T-helper 17 cell (primary cell): Measurements from ENCODE around the gene PKN1. TPM values are rescaled to one million over a fixed set of nuclear protein-coding genes. Genes with fewer than 3 reads are reported as not detected.

Experiments used
- ATAC-seq: fragments of 150-1000 bp; cut with Tn5 transposase; 2 replicates; pipeline ENCODE4 v1.10.0; 2021; ENCODE audit warnings: mild to moderate bottlenecking, moderate library complexity
- DNase-seq, 3 donors: peaks; one replicate each; pipeline versions ENCODE4 v3.0.0 to v3.0.0-alpha.2; 2020 to 2021
- H3K9me3 ChIP-seq: one replicate; pipeline ENCODE4 v1.7.0; 2013; ENCODE audit warnings: low read length, mild to moderate bottlenecking; ENCODE audit not compliant: control insufficient read depth, poor library complexity, severe bottlenecking
- H3K27ac Mint-ChIP-seq: one replicate; pipeline ENCODE4 v1.8.0; 2022; ENCODE audit warnings: mild to moderate bottlenecking, moderate library complexity, mixed read lengths
- H3K27me3 Mint-ChIP-seq: one replicate; pipeline ENCODE4 v1.8.0; 2022; ENCODE audit warnings: mixed read lengths
- H3K36me3 Mint-ChIP-seq: one replicate; pipeline ENCODE4 v1.8.0; 2022; ENCODE audit warnings: low read depth, mixed read lengths
- H3K4me1 Mint-ChIP-seq: one replicate; pipeline ENCODE4 v1.8.0; 2022; ENCODE audit warnings: mild to moderate bottlenecking, mixed read lengths
- H3K4me3 Mint-ChIP-seq: one replicate; pipeline ENCODE4 v1.8.0; 2022; ENCODE audit warnings: mild to moderate bottlenecking, moderate library complexity, mixed read lengths
- total RNA-seq, 4 donors: library from RNA in 2 of 4; stranded (reverse) in 2 of 4; gene quantifications; one replicate each; pipeline ENCODE4 v1.2.3 and lab custom pipeline; 2022 to 2026

The PKN1 gene
- total RNA-seq, 2 donors from 2014 or later: 163 to 202 TPM

DNA sequence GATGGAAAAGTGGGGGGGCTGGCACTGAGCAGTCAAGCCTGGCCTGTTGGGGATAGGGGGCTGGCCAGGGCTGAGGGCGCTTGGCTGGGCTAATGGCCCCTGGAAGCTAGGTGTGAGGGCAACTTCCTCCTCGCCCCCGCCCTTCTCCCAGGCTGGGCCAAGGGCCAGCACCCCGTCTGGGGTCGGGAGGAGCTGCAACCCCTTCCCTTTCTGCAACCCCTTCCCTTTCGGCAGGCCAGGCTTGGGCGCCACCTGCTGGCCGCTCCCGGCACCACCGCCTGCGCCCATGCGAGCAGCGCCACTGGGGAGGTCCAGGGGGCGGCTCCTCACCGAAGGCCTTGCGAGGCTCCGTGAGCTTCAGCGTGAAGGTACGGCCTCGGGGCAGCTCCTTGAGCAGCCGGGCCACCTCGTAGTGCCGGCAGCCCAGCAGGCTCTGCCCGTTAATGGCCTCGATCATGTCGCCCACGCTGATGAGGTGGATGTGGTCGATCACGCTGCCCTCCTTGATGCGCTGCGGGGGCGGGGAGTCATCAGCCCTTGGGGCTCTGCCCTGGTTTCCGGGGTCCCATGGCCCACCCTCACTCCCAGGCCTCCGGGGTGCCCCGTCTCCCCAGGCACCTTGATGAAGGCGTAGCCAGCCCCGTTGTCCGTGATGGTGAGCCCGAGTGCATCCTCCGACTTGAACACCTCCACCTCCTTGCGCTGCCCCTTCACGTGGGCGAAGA is 47.0 kb downstream of the PKN1 start:
- no peaks in the 10 kb centered on the region for H3K27me3 Mint-ChIP-seq
- peaks cover 7% of the 10 kb centered on the region for H3K36me3 Mint-ChIP-seq
- ATAC-seq: peak; percentile 67
- no peak overlapping the region for H3K4me3 Mint-ChIP-seq
- peak; percentile 51 to 76 (median 63) for DNase-seq
- no peak overlapping the region for H3K27ac Mint-ChIP-seq
- peaks cover 18% of the 10 kb centered on the region for H3K4me1 Mint-ChIP-seq
- H3K9me3 ChIP-seq: no peaks in the 10 kb centered on the region

DNA sequence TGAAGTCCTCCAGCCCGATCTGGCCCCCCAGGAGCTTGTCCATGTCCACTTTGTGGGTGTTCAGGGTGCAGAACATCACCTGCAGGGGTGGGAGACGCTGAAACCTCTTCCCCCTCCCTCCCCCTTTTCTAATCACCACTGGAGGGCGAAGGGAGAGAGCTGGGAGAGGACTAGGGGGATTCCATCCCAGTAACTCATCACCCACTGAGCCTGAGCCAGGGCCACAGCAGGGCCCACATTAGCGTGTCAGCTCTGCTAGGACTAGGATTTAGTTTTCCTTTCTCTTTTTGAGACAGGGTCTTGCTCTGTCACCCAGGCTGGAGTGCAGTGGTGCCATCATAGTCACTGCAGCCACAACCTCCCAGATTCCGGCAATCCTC is 47.6 kb downstream of the PKN1 start:
- peaks cover 14% of the 10 kb centered on the region for H3K4me1 Mint-ChIP-seq

GRCh38 chr19:14482172-14482941 is 49.3 kb downstream of the PKN1 start:
- H3K27me3 Mint-ChIP-seq: no peaks in the 10 kb centered on the region
- DNase-seq: no peak
- no peak overlapping the region for H3K27ac Mint-ChIP-seq
- no peak overlapping the region for H3K4me3 Mint-ChIP-seq
- peaks cover 7% of the 10 kb centered on the region for H3K4me1 Mint-ChIP-seq
- no peaks in the 10 kb centered on the region for H3K9me3 ChIP-seq
- peaks cover 5% of the 10 kb centered on the region for H3K36me3 Mint-ChIP-seq
- no peak for ATAC-seq

More for the DNA sequence above, 47.6 kb downstream of the PKN1 start:
- Mint-ChIP-seq H3K27me3 (no peaks in the 10 kb centered on the region), H3K27ac (no peak overlapping the region), H3K4me3 (no peak overlapping the region), H3K36me3 (peaks cover 7% of the 10 kb centered on the region)
- DNase-seq: no peak
- no peak for ATAC-seq
- H3K9me3 ChIP-seq: no peaks in the 10 kb centered on the region

DNA sequence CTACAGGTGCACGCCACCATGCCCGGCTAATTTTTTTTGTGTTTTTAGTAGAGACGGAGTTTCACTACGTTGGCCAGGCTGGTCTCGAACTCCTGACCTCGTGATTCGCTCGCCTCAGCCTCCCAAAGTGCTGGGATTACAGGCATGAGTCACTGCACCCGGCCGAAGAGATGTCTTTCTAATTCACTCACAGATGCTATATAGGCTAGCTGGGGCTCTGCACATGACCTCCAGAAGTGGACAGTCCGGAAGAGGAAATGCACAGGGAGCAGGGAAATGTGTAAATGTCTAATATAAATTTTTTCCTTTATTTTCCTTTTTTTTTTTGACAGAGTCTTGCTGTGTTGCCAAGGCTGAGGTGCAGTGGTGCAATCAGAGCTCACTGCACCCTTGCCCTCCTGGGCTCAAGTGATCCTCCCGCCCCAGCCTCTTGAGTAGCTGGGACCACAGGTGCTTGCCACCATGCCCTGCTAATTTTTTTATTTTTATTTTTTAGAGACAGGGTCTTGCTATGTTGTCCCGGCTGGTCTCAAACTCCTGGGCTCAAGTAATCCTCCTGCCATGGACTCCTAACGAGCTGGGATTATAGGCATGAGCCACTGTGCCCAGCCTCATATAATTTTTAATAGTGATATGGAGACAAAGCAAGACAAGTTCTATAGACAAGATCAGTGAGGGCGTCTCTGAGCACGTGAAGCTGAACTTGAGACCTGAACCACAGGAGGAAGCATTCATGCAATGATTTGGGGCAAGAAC is 54.4 kb downstream of the PKN1 start:
- no peaks in the 10 kb centered on the region for H3K27me3 Mint-ChIP-seq
- ATAC-seq: no peak
- H3K4me1 Mint-ChIP-seq: peaks cover 7% of the 10 kb centered on the region
- peak overlapping the region; percentile 37 for H3K27ac Mint-ChIP-seq
- no peak for DNase-seq
- no peaks in the 10 kb centered on the region for H3K9me3 ChIP-seq
- no peak overlapping the region for H3K4me3 Mint-ChIP-seq
- peaks cover 2% of the 10 kb centered on the region for H3K36me3 Mint-ChIP-seq

DNA sequence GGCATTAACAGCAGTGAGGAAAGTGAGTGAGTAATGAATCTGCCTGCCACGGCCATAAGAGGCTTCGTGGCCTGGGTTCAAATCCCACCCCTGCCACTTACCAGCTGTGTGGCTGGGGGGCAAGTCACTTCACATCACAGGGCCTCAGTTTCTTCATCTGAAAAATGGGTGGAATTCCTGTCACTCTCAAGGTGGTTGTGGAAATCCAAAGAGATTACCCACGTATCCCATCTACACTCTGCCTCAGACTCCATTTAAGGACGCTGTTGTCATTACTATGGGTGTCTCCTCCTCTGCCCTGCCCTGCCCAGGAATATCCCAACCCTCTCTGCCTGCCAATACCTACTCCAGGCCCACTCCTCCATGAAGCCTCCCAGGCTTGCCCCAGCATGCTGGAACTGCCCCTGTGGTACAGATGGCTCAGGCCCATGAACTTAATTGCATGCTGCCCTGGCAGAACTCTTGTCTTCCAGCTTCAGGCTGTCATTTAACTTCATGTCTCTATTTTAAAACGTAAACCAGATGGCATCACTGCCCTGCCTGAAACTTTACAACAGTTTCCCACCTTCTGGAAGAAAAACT is 59.7 kb downstream of the PKN1 start:
- Mint-ChIP-seq H3K36me3 (peaks cover 2% of the 10 kb centered on the region), H3K27me3 (no peaks in the 10 kb centered on the region), H3K27ac (peak overlapping the region; percentile 79), H3K4me3 (no peak overlapping the region), H3K4me1 (peaks cover 23% of the 10 kb centered on the region)
- no peaks in the 10 kb centered on the region for H3K9me3 ChIP-seq
- DNase-seq: no peak
- no peak for ATAC-seq

DNA sequence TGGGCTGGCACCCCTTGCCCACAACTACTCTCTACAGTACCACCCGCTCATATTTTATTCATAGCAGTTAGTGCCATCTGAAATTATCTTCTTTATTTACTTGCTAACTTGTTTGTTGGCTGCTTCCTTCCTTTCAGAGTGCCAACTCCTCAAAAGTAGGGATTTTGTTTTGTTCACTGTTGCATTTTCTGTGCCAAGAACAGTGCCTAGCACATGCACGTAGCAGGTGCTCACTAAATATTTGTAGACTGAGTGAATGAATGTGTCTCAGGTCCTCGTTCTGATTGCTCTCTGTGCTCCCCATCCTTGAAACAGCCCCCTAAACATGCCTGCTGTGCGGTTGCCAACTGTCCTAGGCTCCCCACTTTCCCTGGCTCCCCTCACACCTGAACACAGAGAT is 61.3 kb downstream of the PKN1 start:
- peak overlapping the region; percentile 45 for H3K27ac Mint-ChIP-seq

DNA sequence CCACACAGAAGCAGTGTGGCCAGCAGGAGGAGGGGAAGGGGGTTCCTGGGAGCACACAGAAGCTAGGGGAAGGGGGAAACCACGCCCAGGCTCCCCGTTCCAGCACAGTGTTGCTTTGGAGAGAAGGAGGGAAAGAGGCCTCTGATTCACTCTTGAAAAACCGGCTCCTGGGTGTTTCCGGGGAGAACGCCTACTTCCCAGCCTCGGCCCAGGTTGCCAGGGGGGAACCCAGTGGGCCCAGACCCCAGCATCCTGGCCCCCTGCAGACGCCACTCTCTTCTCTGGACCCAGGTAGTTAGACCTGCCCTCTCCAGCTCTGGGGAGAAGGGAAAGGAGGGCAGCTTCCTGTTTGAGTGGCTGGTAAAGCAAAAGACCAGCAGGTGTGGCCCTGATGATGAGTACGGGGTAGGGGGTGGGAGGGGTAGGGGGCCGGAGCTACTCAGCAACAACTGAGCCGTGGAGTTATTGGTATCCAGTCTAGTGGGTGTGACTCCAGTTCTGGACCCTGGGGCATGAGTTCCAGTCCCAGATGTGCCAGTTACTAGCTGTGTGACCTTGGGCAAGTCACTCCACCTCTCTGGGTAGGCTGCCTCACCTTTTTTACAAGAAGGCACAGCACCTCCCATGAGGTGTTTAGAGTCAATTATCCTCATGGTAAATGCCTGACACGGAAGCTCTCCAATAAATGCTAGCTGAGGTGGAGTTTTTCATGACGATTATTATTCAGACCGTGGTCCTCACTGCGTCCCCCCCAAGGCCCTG is 62.0 kb downstream of the PKN1 start:
- Mint-ChIP-seq H3K36me3 (peaks cover 2% of the 10 kb centered on the region), H3K4me1 (peaks cover 23% of the 10 kb centered on the region), H3K27me3 (no peaks in the 10 kb centered on the region), H3K27ac (peak overlapping the region; percentile 45), H3K4me3 (peak overlapping the region; percentile 88)
- DNase-seq (no peak), ATAC-seq (no peak)
- H3K9me3 ChIP-seq: no peaks in the 10 kb centered on the region

More for the DNA sequence above, 61.3 kb downstream of the PKN1 start:
- H3K4me3 Mint-ChIP-seq: peak overlapping the region; percentile 58
- peaks cover 23% of the 10 kb centered on the region for H3K4me1 Mint-ChIP-seq
- peaks cover 2% of the 10 kb centered on the region for H3K36me3 Mint-ChIP-seq
- no peaks in the 10 kb centered on the region for H3K9me3 ChIP-seq
- H3K27me3 Mint-ChIP-seq: no peaks in the 10 kb centered on the region
- ATAC-seq: no peak
- DNase-seq: no peak

GRCh38 chr19:14495672-14496028 is 62.5 kb downstream of the PKN1 start:
- Mint-ChIP-seq H3K27ac (no peak overlapping the region), H3K4me1 (peaks cover 23% of the 10 kb centered on the region), H3K27me3 (no peaks in the 10 kb centered on the region), H3K36me3 (peaks cover 2% of the 10 kb centered on the region), H3K4me3 (peak overlapping the region; percentile 88)
- ATAC-seq: no peak
- no peak for DNase-seq
- H3K9me3 ChIP-seq: no peaks in the 10 kb centered on the region

DNA sequence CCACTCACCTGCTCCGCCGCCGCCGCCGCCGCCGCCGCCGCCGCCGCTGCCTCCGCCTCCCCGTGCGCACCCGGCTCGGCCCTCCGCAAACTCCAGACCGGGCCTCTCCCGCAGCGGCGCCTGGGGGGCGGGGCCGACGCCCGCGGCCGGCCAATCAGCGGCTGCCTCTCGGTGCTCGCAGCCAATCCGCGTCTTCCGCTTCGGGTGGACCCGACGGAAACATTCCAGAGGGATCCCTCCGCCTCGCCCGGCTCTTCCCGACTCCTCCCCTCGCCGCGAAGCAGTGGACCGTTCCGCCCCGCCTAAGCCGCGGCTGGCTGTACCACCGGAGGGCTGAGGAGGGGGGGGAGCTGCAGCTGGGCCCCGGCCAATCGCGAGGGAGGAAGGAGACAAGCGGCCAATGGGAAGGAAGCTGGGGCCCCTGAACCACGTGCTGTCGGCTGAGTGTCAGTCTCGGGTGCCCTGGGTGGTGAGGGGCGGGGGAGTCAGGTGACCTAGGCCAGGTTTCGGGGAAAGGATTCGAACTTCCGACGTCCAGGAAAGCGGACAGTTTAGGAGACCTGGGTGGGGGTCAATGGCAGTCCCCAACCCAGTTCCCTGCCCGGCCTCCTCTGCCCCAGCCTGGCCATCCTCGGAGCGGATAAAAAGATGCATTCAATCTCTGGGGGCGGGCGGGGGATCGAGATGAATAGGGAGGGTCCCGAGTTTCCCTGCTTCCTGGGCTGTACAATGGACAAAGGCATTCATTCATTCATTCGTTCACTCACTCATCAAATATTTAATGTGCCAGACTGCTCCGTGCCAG is 63.1 kb downstream of the PKN1 start, which contains the start of gene GIPC1:
Gene GIPC1, minus strand, starts transcription at position 99 of the 805 bp plus-strand sequence. CDS start 13,151 bp downstream, outside the sequence.
- H3K4me1 Mint-ChIP-seq: peaks cover 23% of the 10 kb centered on the region
- peak within 1 kb of the TSS; percentile 88 for H3K4me3 Mint-ChIP-seq
- ATAC-seq: peak; percentile 91
- DNase-seq: peak; percentile 79 to 81 (median 79)
- no peaks in the 10 kb centered on the region for H3K9me3 ChIP-seq
- H3K27ac Mint-ChIP-seq: peak within 1 kb of the TSS; percentile 60
- H3K36me3 Mint-ChIP-seq: peaks cover 2% of the 10 kb centered on the region
- no peaks in the 10 kb centered on the region for H3K27me3 Mint-ChIP-seq

- Mint-ChIP-seq H3K4me3 (peak overlapping the region; percentile 88), H3K4me1 (peaks cover 23% of the 10 kb centered on the region), H3K36me3 (no peaks in the 10 kb centered on the region), H3K27me3 (no peaks in the 10 kb centered on the region), H3K27ac (peak overlapping the region; percentile 60)
- H3K9me3 ChIP-seq: no peaks in the 10 kb centered on the region
- DNase-seq (no peak), ATAC-seq (no peak)
Measured at GRCh38 chr19:14496834-14497227, 63.7 kb downstream of the PKN1 start.

DNA sequence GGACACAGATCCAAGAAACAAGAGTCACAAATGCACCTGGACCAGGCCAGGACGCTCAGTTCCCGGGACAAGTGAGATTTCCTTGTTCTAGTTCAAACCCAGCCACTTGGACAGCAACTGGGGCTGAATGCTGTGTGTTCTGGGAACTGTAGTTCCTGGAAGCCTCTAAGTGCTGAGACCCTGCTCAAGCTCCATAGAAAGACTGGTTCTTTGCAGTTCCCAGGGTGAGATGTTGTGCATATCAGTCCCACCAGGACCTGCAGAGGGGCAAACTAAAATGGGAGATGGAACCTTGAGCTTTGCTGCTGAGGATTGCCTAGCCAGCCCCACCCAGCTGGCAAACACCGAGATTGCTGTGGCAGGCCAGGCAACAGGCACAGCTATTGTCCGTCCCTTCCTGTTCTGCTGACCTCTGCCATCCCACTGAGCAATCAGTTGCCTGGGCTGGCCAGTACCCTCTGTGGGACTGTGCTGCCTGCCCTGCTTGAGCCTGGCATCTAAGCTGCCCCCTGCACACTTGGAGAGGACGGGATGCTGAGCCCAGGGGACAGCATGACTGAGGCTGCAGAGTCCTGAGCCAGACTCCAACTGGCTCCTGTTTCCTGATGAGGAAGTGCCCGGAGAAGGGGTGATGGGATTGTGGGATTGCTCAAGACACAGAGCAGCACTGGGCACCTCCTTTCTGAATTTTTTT is 64.3 kb downstream of the PKN1 start:
- no peaks in the 10 kb centered on the region for H3K9me3 ChIP-seq
- H3K4me1 Mint-ChIP-seq: peaks cover 23% of the 10 kb centered on the region
- ATAC-seq (no peak), DNase-seq (no peak)
- H3K27ac Mint-ChIP-seq: no peak overlapping the region
- no peaks in the 10 kb centered on the region for H3K36me3 Mint-ChIP-seq
- H3K4me3 Mint-ChIP-seq: peak overlapping the region; percentile 88
- no peaks in the 10 kb centered on the region for H3K27me3 Mint-ChIP-seq
